Stimulated activated CD4-positive, alpha-beta T cell treated with anti-CD3 and anti-CD28 coated beads, Interleukin-12 subunit alpha, Interleukin-12 subunit beta, amount 100 ng/mL, for 24 hours (primary cell): Measurements from ENCODE around the gene CACHD1.

Experiments
- DNase-seq, 2 experiments: peaks; one replicate each; pipeline ENCODE4 v3.0.0-alpha.2; 2020; ENCODE audit warnings: low read depth in 2 of 2

CACHD1 gene

GRCh38 chr1:64473367-64473766 lies 3.4 kb downstream of the CACHD1 start:
- DNase-seq: no peak

GRCh38 chr1:64474133-64474532 lies 4.2 kb downstream of the CACHD1 start:
- DNase-seq: no peak

- DNase-seq: no peak
Measured at GRCh38 chr1:64474665-64475439, 4.9 kb downstream of the CACHD1 start.

- DNase-seq: no peak
Measured at GRCh38 chr1:64476251-64476952, 6.5 kb downstream of the CACHD1 start.

- DNase-seq: no peak
Measured at GRCh38 chr1:64478594-64479470, 8.9 kb downstream of the CACHD1 start.

GRCh38 chr1:64479874-64480273 lies 9.9 kb downstream of the CACHD1 start:
- no peak for DNase-seq

- DNase-seq: no peak
Measured at GRCh38 chr1:64480999-64481772, 11.3 kb downstream of the CACHD1 start.

GRCh38 chr1:64482128-64482527 lies 12.2 kb downstream of the CACHD1 start:
- DNase-seq: no peak

- no peak for DNase-seq
Measured at GRCh38 chr1:64482720-64483119, 12.8 kb downstream of the CACHD1 start.

GRCh38 chr1:64483731-64484414 lies 13.9 kb downstream of the CACHD1 start:
- DNase-seq: no peak

- no peak for DNase-seq
Measured at GRCh38 chr1:64484651-64485050, 14.7 kb downstream of the CACHD1 start.

- no peak for DNase-seq
Measured at GRCh38 chr1:64486193-64486592, 16.3 kb downstream of the CACHD1 start.

GRCh38 chr1:64487061-64487460 lies 17.1 kb downstream of the CACHD1 start:
- DNase-seq: no peak

GRCh38 chr1:64488862-64489261 lies 18.9 kb downstream of the CACHD1 start:
- no peak for DNase-seq

- DNase-seq: no peak
Measured at GRCh38 chr1:64489707-64490106, 19.8 kb downstream of the CACHD1 start.

- no peak for DNase-seq
Measured at GRCh38 chr1:64490213-64490818, 20.4 kb downstream of the CACHD1 start.

- DNase-seq: no peak
Measured at GRCh38 chr1:64492424-64492823, 22.5 kb downstream of the CACHD1 start.

GRCh38 chr1:64493831-64494230 lies 23.9 kb downstream of the CACHD1 start:
- DNase-seq: no peak

GRCh38 chr1:64494659-64495058 lies 24.7 kb downstream of the CACHD1 start:
- DNase-seq: no peak

- no peak for DNase-seq
Measured at GRCh38 chr1:64495878-64496277, 25.9 kb downstream of the CACHD1 start.

- DNase-seq: no peak
Measured at GRCh38 chr1:64496606-64497005, 26.7 kb downstream of the CACHD1 start.
